SK-MEL-5 (cell line): ENCODE measurements around the gene PIH1D1. TPM values are rescaled to one million over a fixed set of nuclear protein-coding genes. Genes with fewer than 3 reads are reported as not detected.

Experiments
- DNase-seq: peaks from one replicate; pipeline ENCODE4 v3.0.0-alpha.2; 2016; ENCODE audit warnings: low read depth, low spot score
- in situ Hi-C: cut with HindIII; loops from 2 replicates; pipeline ENCODE4 v1.10.0; 2016; ENCODE audit warnings: low sequenced_read_pairs, high pct_unique_total_duplicates, low pct_unique_long_range_greater_than_20kb
- total RNA-seq: library from RNA; depleted of rRNA; stranded (reverse); fragments of >200 nt; shearing (Covaris generic); gene quantifications from 2 replicates; pipeline ENCODE4 v1.2.3, GENCODE V29; 2014

The PIH1D1 gene
- total RNA-seq, 1 experiment from 2014 or later = 64.1 TPM

DNA sequence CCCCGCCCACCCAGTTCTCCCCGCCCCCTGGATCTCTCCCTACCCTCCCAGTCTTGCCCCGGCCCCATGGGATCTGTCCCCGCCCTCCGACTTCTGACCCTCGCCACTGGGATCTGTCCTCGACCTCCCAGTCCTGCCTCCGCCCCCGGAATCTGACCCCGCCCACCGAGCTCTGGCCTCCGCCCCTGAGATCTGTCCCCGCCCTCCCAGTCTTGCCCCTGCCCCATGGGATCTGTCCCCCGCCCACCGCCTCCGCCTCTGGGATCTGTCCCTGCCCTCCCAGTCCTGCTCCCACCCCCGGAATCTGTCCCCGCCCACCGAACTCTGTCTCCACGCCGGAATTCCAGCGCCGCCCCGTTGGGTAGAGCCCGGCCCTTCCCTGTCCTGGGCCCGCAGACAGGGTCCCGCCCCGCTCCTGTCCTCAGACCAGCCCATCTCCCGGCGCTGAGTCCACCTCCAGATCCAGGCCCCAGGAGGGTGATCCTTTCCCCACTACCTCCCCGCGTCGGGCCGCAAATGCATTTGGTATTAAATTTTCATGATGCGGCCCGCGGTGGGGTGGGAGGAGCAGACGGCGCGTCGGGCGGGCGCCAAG, 8.7 kb downstream of the PIH1D1 start:
- peak; percentile 92 for DNase-seq
- in situ Hi-C loops = no loop called here

DNA sequence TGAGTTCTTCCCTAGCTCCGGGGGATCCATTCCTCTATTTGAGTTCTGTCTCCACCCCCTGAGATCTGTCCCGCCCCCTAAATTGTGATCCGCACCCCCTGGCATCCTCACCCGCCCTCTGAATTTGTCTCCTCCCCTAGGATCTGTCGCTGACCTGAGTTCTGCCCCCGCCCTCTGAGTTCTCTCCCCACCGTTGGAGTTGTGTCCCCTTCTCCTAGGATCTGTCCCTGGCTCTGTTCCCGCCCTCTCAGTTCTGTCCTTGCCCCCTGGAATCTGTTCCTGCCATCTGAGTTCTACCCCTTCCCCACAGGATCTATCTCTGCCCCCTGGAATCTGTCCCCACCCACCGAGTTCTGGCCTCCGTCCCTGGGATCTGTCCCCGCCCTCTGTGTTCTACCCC, 9.3 kb downstream of the PIH1D1 start:
- DNase-seq = peak; percentile 62
- in situ Hi-C loops = no loop called here

GRCh38 chr19:49441960-49442350, 9.7 kb downstream of the PIH1D1 start:
- DNase-seq = no peak
- in situ Hi-C loops = no loop called here

- in situ Hi-C loops = no loop called here
- DNase-seq = peak; percentile 59
These were observed 10.2 kb downstream of the PIH1D1 start, which contains the start of gene SLC17A7 for GRCh38 chr19:49441210-49441959. Gene SLC17A7, minus strand, starts transcription at chr19:49441527. Its CDS starts 148 bp downstream, at chr19:49441379.

GRCh38 chr19:49440439-49441209, 11.0 kb downstream of the PIH1D1 start:
- no peak for DNase-seq
- in situ Hi-C loops = no loop called here

GRCh38 chr19:49439836-49440235, 11.8 kb downstream of the PIH1D1 start:
- no peak for DNase-seq
- in situ Hi-C loops = no loop called here

- DNase-seq = no peak
- in situ Hi-C loops = no loop called here
These were observed 13.4 kb downstream of the PIH1D1 start for GRCh38 chr19:49438261-49438660.

GRCh38 chr19:49437231-49437630, 14.4 kb downstream of the PIH1D1 start:
- in situ Hi-C loops = no loop called here
- no peak for DNase-seq

GRCh38 chr19:49436381-49437017, 15.1 kb downstream of the PIH1D1 start:
- in situ Hi-C loops = no loop called here

DNA sequence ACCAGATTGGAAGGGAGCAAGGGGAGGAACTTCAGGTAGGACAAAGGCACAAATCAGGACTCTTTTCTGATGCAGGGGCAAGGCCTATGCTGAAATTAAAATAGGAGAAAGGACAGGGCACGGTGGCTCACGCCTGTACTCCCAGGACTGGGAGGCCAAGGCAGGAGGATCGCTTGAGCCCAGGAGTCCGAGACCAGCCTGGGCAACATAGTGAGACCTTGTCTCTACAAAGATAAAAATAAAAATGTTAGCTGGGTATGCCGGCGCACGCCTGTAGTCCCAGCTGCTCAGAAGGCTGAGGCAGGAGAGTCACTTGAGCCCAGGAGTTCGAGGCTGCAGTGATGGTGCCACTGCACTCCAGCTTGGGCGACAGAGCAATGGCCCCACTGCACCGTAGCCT, 15.9 kb downstream of the PIH1D1 start:
- no peak for DNase-seq
- in situ Hi-C loops = no loop called here

More at GRCh38 chr19:49436381-49437017, 15.1 kb downstream of the PIH1D1 start:
- DNase-seq = peak; percentile 42

DNA sequence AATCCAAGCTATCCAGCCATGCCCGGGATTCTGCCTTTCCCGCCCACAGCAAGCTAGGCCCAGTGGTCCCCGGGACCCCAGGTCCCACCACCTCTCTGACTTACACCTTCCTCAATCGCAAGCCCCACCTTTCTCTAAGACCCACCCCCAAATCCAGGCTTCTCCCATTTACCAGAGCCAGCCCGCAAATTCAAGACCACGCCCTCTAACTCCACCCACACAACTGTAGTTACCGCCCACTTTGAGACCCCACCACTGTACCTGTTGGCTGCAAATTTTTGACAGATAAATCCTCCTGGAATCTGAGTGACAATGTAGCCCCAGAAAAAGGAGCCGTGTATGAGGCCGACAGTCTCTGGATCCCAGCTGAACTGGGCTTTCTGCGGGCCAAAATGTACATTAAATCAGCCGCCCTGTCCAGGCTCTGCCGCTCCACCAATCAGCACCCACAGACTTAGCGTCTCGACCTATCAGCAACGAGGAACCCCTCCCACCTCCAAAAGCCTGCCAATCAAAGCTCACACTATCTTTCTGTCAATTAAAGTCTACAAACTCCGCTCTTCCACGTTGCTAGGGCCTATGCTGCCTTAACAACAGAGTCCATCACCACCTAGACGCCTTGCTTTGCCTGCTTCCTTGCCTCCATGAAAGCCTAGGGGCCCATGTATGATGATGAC, 16.6 kb downstream of the PIH1D1 start:
- in situ Hi-C loops = no loop called here
- no peak for DNase-seq

DNA sequence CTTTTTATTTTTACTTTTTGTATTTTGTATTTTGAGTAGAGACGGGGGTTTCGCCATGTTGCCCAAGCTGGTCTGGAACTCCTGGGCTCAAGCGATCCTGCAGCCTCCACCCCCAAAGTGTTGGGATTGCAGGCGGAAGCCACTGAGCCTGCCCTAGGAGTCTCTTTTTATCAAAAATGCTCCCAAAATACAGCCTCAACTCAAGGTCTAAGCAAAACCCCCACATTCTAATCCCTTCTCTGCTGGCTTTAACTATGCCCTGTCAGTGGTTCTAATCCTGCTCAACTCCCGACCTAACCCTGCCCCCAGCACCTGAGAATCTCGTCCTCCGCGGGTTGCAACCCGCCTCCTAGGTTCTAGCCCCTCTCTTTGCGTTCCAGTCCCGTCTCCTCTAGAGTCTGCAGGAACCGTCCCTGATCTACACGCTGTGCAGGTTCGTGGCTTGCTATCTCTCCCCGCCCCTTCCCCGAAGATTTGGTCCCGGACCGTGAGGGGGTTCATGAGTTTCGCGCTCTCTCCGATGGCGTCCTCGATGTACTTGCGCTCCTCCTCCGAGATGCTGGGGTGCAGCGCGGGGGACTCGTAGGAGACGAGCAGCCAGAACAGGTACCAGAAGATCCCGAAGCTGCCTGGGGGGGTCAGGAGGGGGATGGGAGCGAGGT, 18.2 kb downstream of the PIH1D1 start:
- in situ Hi-C loops = no loop called here
- DNase-seq = no peak

GRCh38 chr19:49432141-49433073, 19.2 kb downstream of the PIH1D1 start:
- in situ Hi-C loops = no loop called here

GRCh38 chr19:49431330-49431749, 20.3 kb downstream of the PIH1D1 start:
- in situ Hi-C loops = no loop called here
- DNase-seq = no peak

More at GRCh38 chr19:49432141-49433073, 19.2 kb downstream of the PIH1D1 start:
- no peak for DNase-seq

DNA sequence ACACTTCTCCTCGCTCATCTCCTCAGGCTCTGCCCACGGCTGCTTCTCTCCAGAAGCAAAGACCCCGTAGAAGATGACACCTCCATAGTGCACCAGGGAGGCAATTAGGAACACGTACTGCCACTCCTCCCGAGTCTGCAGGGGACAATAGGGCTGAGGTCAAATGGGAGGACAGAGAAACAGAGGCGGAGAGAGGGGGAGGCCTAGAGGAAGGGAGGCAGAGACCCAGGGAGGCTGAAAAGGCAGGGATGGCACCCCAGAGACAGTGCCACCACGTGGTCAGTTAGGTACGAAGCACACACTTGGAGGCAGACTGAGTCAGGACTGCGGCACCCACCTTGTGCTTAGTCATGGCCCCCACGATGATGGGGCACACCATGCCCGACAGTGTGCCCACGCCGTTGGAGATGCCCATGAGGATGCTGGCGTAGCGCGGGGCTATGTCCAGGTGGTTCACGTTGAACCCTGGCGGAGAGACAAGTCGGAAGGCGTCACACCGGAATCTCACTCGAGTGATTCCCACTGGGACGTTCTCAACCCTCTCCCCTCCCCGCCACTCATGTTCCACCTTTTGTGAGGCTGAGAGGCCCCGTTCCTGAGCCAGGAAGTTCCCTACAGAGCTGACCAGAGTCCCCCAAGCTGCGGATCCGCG, 20.8 kb downstream of the PIH1D1 start:
- no peak for DNase-seq
- in situ Hi-C loops = no loop called here
